SU-DHL-6 (cell line): Measurements from ENCODE around the gene POU2F3.

Experiments used
- H2AFZ ChIP-seq: fragments of 200-600 bp; sonication (generic); 2 replicates; pipeline ENCODE4 v1.6.1; 2014; ENCODE audit warnings: low read depth, mild to moderate bottlenecking, moderate library complexity, mixed read lengths, antibody characterized with exemption, low read length; ENCODE audit not compliant: severe bottlenecking
- H3F3A ChIP-seq: fragments of 200-600 bp; shearing (Covaris generic); 2 replicates; pipeline ENCODE4 v1.6.0; 2016; ENCODE audit warnings: antibody characterized with exemption, mild to moderate bottlenecking; ENCODE audit not compliant: insufficient read depth
- H3K27ac ChIP-seq: fragments of 200-600 bp; sonication (generic); 2 replicates; pipeline ENCODE4 v1.5.1; 2016; ENCODE audit warnings: low read depth, mild to moderate bottlenecking, low read length, moderate library complexity, mixed read lengths
- H3K27me3 ChIP-seq: fragments of 200-600 bp; sonication (generic), shearing (Covaris generic); 2 replicates; pipeline ENCODE4 v1.6.0; 2014; ENCODE audit warnings: mild to moderate bottlenecking, low read length
- H3K36me3 ChIP-seq: fragments of 200-600 bp; sonication (generic); 2 replicates; pipeline ENCODE4 v1.6.1; 2014; ENCODE audit warnings: mild to moderate bottlenecking, low read length, mixed read lengths
- H3K4me2 ChIP-seq: fragments of 300-600, 200-600 bp; shearing (Covaris generic), sonication (generic); 2 replicates; pipeline ENCODE4 v1.6.0; 2014; ENCODE audit warnings: low read length, low read depth, mild to moderate bottlenecking; ENCODE audit not compliant: poor library complexity, severe bottlenecking
- H3K4me3 ChIP-seq: fragments of 200-600 bp; sonication (generic); 2 replicates; pipeline ENCODE4 v1.5.1; 2014; ENCODE audit warnings: antibody characterized with exemption, low read length, mild to moderate bottlenecking, mixed read lengths; ENCODE audit not compliant: insufficient read depth, poor library complexity, severe bottlenecking
- H3K79me2 ChIP-seq: fragments of 200-600 bp; sonication (generic); 2 replicates; pipeline ENCODE4 v1.6.1; 2014; ENCODE audit warnings: mild to moderate bottlenecking, low read length, moderate library complexity; ENCODE audit not compliant: insufficient read depth
- H3K9ac ChIP-seq: fragments of 200-600 bp; sonication (generic); 2 replicates; pipeline ENCODE4 v1.7.0; 2014; ENCODE audit warnings: mild to moderate bottlenecking, low read length
- H3K9me2 ChIP-seq: fragments of 200-600 bp; sonication (generic); replicated peaks from 2 replicates; pipeline ENCODE4 v1.6.1; 2014; ENCODE audit warnings: low read length; ENCODE audit not compliant: insufficient read depth
- H3K9me3 ChIP-seq: fragments of 200-600 bp; sonication (generic); 2 replicates; pipeline ENCODE4 v1.6.1; 2014; ENCODE audit warnings: low read length, mixed read lengths; ENCODE audit not compliant: insufficient read depth
- H4K20me1 ChIP-seq: fragments of 200-600 bp; sonication (generic); 2 replicates; pipeline ENCODE4 v1.6.1; 2014; ENCODE audit warnings: low read depth, mild to moderate bottlenecking, antibody characterized with exemption, low read length, moderate library complexity, mixed read lengths
- CTCF ChIP-seq: fragments of 200-600 bp; sonication (generic); IDR thresholded peaks from one replicate; pipeline ENCODE4 v1.5.1; 2017; ENCODE audit warnings: antibody characterized with exemption, mild to moderate bottlenecking, low read length, moderate library complexity; ENCODE audit not compliant: insufficient read depth, poor library complexity, severe bottlenecking
- EZH2phosphoT487 ChIP-seq: fragments of 200-600 bp; sonication (generic), shearing (Covaris generic); conservative IDR thresholded peaks from 2 replicates; pipeline ENCODE4 v1.6.1; 2018; ENCODE audit warnings: mild to moderate bottlenecking, antibody characterized with exemption, low read length, moderate library complexity, mixed read lengths

The POU2F3 gene

GRCh38 chr11:120335908-120336640 lies 96.1 kb downstream of the POU2F3 start, which contains the start of gene ARHGEF12:
TSS of gene ARHGEF12 (plus strand) at chr11:120336413. CDS start at chr11:120337244, 831 bp downstream.
- peak within 1 kb of the TSS; percentile 91 for H2AFZ ChIP-seq
- peaks cover 24% of the 10 kb centered on the region for H4K20me1 ChIP-seq
- H3F3A ChIP-seq, result peaks cover 16% of the 10 kb centered on the region
- TF ChIP-seq CTCF (peak; percentile 89), EZH2phosphoT487 (no peak)
- H3K36me3 ChIP-seq, result no peaks in the 10 kb centered on the region
- no peaks in the 10 kb centered on the region for H3K9me3 ChIP-seq
- peak within 1 kb of the TSS; percentile 2 for H3K27ac ChIP-seq
- H3K4me3 ChIP-seq, result peak within 1 kb of the TSS; percentile 88
- no peaks in the 10 kb centered on the region for H3K9me2 ChIP-seq
- H3K27me3 ChIP-seq, result no peaks in the 10 kb centered on the region
- H3K79me2 ChIP-seq, result no peaks in the 10 kb centered on the region
- peak within 1 kb of the TSS; percentile 70 for H3K9ac ChIP-seq
- H3K4me2 ChIP-seq, result peak within 1 kb of the TSS; percentile 96

GRCh38 chr11:120336641-120337354 lies 96.9 kb downstream of the POU2F3 start:
- H3K79me2 ChIP-seq, result no peaks in the 10 kb centered on the region

GRCh38 chr11:120337355-120338106 lies 97.6 kb downstream of the POU2F3 start:
- TF ChIP-seq EZH2phosphoT487 (no peak), CTCF (no peak)
- H3K9me3 ChIP-seq, result no peaks in the 10 kb centered on the region
- no peak overlapping the region for H2AFZ ChIP-seq
- H3K79me2 ChIP-seq, result no peaks in the 10 kb centered on the region
- no peak overlapping the region for H3K27ac ChIP-seq
- H3K27me3 ChIP-seq, result no peaks in the 10 kb centered on the region
- H3K4me3 ChIP-seq, result peak overlapping the region; percentile 88
- no peaks in the 10 kb centered on the region for H3K36me3 ChIP-seq
- H3F3A ChIP-seq, result peaks cover 16% of the 10 kb centered on the region
- peak overlapping the region; percentile 70 for H3K9ac ChIP-seq
- no peaks in the 10 kb centered on the region for H3K9me2 ChIP-seq
- H3K4me2 ChIP-seq, result peak overlapping the region; percentile 96
- peaks cover 35% of the 10 kb centered on the region for H4K20me1 ChIP-seq

More at GRCh38 chr11:120336641-120337354, 96.9 kb downstream of the POU2F3 start:
- peak overlapping the region; percentile 88 for H3K4me3 ChIP-seq
- H2AFZ ChIP-seq, result peak overlapping the region; percentile 91
- no peaks in the 10 kb centered on the region for H3K9me3 ChIP-seq
- H3K4me2 ChIP-seq, result peak overlapping the region; percentile 96
- H3F3A ChIP-seq, result peaks cover 16% of the 10 kb centered on the region
- H3K27ac ChIP-seq, result no peak overlapping the region
- no peaks in the 10 kb centered on the region for H3K9me2 ChIP-seq
- H3K9ac ChIP-seq, result peak overlapping the region; percentile 70
- H3K36me3 ChIP-seq, result no peaks in the 10 kb centered on the region
- no peak for TF ChIP-seq EZH2phosphoT487
- TF ChIP-seq CTCF, result no peak
- H4K20me1 ChIP-seq, result peaks cover 30% of the 10 kb centered on the region
- no peaks in the 10 kb centered on the region for H3K27me3 ChIP-seq
